ENCODE results near the gene CLHC1. TPM values are rescaled to one million over a fixed set of nuclear protein-coding genes. Genes with fewer than 3 reads are reported as not detected.
"Not testable (repeated sequence)": the region's sequence is repeated elsewhere in the genome, so short reads cannot be mapped to it uniquely, and the experiment has no call there.

CLHC1 gene
- polyA plus RNA-seq, 1 donor = 14.7 TPM

- no peak for DNase-seq (ENCODE audit: low read depth)
Measured at GRCh38 chr2:55136138-55136541, 96.0 kb downstream of the CLHC1 start.

DNA sequence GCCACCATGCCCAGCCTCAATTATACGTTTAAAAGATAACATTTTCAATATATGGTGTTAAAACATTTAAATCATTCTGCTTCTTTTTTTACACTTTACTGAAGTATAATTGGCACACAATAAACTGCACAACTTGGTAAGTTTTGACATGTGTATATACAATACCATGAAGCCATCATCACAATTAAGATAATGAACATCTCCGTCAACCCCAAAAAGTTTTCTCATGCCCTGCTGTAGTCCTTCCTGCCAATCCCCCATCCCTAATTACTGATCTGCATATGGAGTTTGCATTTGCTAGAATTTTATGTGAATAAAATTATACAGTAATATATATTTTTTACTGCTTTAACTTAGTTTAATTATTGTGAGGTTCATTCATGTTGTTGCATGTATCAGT is 96.6 kb downstream of the CLHC1 start:
- no peak for DNase-seq (ENCODE audit: low read depth)

GRCh38 chr2:55134316-55134706 is 97.8 kb downstream of the CLHC1 start:
- DNase-seq (ENCODE audit: low read depth) = no peak

GRCh38 chr2:55133467-55134315 is 98.4 kb downstream of the CLHC1 start:
- no peak for DNase-seq (ENCODE audit: low read depth)

DNA sequence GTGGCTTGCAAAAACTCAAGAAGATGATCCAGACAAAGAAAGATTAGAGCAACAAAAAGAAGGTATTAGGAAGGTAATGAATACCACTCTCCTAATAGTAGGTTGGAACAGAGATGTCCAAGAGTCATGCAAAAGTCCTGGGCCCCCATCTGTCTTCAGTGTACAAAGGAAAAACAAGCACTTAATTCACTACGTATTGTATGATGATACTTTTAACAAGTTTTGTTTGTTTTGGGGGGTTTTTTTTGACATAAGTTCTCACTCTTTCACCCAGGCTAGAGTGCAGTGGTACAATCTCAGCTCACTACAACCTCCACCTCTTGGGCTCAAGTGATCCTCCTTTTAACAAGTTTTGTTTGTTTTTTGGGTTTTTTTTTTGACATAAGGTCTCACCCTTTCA is 101.2 kb downstream of the CLHC1 start:
- no peak for DNase-seq (ENCODE audit: low read depth)

DNA sequence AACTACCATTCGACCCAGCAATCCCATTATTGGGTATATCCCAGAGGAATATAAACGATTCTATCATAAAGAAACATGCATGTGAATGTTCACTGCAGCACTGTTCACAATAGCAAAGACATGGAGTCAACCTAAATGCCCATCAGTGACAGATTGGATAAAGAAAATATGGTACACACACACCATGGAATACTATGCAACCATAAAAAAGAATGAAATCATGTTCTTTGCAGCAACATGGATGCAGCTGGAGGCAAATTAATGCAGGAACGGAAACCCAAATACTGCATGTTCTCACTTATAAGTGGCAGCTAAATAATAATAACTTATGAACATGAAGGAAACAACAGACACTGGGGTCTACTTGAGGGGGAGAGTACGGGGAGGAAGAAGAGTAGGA is 105.5 kb downstream of the CLHC1 start:
- not testable (repeated sequence) for DNase-seq (ENCODE audit: low read depth)

Other genes starting within 250 kb of the CLHC1 start
- gene RTN4, start 181.8 kb downstream of the CLHC1 start, polyA plus RNA-seq (ENCODE audit: insufficient read length) = 669 TPM
- gene RPS27A, start 395 bp upstream of the CLHC1 start, polyA plus RNA-seq (ENCODE audit: insufficient read length) = 2,190 TPM
- 20.1 TPM for gene MTIF2, start 36.9 kb upstream of the CLHC1 start, polyA plus RNA-seq (ENCODE audit: insufficient read length)
- gene CCDC88A, start 187.6 kb upstream of the CLHC1 start, polyA plus RNA-seq (ENCODE audit: insufficient read length) = 65.9 TPM